Vagina (tissue), 2 donors: ENCODE results near the gene COL23A1. TPM values are rescaled to one million over a fixed set of nuclear protein-coding genes. Genes with fewer than 3 reads are reported as not detected.
"Not testable (repeated sequence)": the region's sequence is repeated elsewhere in the genome, so short reads cannot be mapped to it uniquely, and the experiment has no call there.

Source experiments
- DNase-seq, 2 donors: peaks; one replicate each; pipeline ENCODE4 v3.0.0-alpha.2; 2017; ENCODE audit errors: extremely low spot score in 2 of 2
- H3K27ac ChIP-seq: fragments of 200-600 bp; sonication (generic); one replicate; pipeline ENCODE4 v1.5.1; 2019
- H3K27me3 ChIP-seq: fragments of 200-600 bp; sonication (generic); one replicate; pipeline ENCODE4 v1.5.1; 2019
- H3K36me3 ChIP-seq, 2 donors: fragments of 200-600 bp; sonication (generic); one replicate each; pipeline ENCODE4 v1.5.1; 2017 to 2019
- H3K4me1 ChIP-seq: fragments of 200-600 bp; sonication (generic); one replicate; pipeline ENCODE4 v1.5.1; 2019
- H3K4me3 ChIP-seq, 2 donors: fragments of 200-600 bp; sonication (generic); 1 replicate in 1 of 2; 2 replicates in 1 of 2; pipeline ENCODE4 v1.5.1; 2016 to 2019
- H3K9me3 ChIP-seq: fragments of 200-600 bp; sonication (generic); one replicate; pipeline ENCODE4 v1.5.1; 2019
- POLR2A ChIP-seq, 2 donors: fragments of 450-650 bp; IDR thresholded peaks; one replicate each; pipeline ENCODE4 v1.6.1; 2017; ENCODE audit warnings: antibody characterized with exemption in 2 of 2, mild to moderate bottlenecking in 2 of 2, moderate library complexity in 2 of 2
- POLR2AphosphoS5 ChIP-seq, 2 donors: sonication (generic); formaldehyde crosslinking; IDR thresholded peaks; one replicate each; pipeline ENCODE4 v1.9.0; 2017; ENCODE audit warnings: antibody characterized with exemption in 2 of 2, mild to moderate bottlenecking in 2 of 2, low read depth in 1 of 2; ENCODE audit not compliant: insufficient read depth in 1 of 2
- intact Hi-C: fragments of 100-400 bp; cut with DNase I; formaldehyde crosslinking; loops from one replicate; pipeline ENCODE4 v1.15.1; 2023
- total RNA-seq: library from RNA; depleted of rRNA; stranded (reverse); fragments of >200 nt; gene quantifications from one replicate; pipeline ENCODE4 v1.2.3, GENCODE V29; 2016
- TF ChIP-seq, protein P1 (sequence below), 3 experiments: fragments of 450-650 bp in 2 of 3; fragments of 200-600 bp in 1 of 3; sonication (generic) in 1 of 3; IDR thresholded peaks; one replicate each; pipeline ENCODE4 v1.5.1; 2017 to 2019; ENCODE audit warnings: antibody characterized with exemption in 3 of 3, mild to moderate bottlenecking in 2 of 3, moderate library complexity in 2 of 3

COL23A1 gene
- total RNA-seq, 1 donor from 2014 or later: 3.7 TPM

DNA sequence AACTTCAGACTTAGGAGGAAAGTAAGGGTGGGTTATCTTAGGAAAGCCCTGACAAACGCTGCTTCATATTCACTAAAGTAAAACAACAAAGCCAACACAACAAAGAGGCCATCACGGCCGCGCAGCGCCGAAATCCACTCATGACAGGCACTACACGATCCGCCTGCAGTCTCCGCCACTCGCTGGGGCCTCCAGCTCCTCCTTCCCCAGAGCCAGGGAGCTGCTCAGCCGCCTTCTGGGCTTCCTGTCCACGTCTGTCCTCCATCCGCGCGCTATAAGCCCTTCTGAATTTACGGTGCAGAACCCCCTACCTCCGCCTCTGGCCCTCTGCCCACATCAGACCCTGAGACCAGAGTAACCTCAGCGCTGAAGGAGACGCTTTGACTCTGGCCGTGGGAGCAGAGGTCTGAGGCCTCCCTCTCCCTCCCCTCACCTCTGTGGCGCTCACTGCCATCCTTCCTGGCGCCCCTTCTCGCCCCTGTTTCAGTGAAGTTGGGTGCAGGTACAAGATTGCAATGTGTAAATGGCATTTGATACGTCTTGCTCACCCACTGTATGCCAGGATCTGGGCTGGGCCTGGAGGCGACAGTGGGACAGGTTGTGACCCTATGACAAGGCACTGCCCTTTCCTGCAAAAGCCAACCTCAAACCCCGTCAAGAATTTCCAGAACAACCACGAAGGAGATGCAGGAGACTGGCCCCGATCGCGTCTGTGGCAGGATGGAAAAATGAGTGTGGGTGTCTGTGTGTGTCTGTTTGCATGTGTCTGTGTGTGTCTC, 282.7 kb downstream of the COL23A1 start:
- peaks cover 37% of the 10 kb centered on the region for H3K4me1 ChIP-seq
- intact Hi-C loops: no loop called here
- no peak overlapping the region for H3K27ac ChIP-seq
- H3K4me3 ChIP-seq: no peak overlapping the region
- H3K36me3 ChIP-seq: no peaks in the 10 kb centered on the region
- no peaks in the 10 kb centered on the region for H3K9me3 ChIP-seq
- no peak for DNase-seq
- no peaks in the 10 kb centered on the region for H3K27me3 ChIP-seq
- TF ChIP-seq, protein P1, sequence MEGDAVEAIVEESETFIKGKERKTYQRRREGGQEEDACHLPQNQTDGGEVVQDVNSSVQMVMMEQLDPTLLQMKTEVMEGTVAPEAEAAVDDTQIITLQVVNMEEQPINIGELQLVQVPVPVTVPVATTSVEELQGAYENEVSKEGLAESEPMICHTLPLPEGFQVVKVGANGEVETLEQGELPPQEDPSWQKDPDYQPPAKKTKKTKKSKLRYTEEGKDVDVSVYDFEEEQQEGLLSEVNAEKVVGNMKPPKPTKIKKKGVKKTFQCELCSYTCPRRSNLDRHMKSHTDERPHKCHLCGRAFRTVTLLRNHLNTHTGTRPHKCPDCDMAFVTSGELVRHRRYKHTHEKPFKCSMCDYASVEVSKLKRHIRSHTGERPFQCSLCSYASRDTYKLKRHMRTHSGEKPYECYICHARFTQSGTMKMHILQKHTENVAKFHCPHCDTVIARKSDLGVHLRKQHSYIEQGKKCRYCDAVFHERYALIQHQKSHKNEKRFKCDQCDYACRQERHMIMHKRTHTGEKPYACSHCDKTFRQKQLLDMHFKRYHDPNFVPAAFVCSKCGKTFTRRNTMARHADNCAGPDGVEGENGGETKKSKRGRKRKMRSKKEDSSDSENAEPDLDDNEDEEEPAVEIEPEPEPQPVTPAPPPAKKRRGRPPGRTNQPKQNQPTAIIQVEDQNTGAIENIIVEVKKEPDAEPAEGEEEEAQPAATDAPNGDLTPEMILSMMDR (IDR thresholded peaks at IDR 0.05): no peak
- TF ChIP-seq POLR2AphosphoS5 (IDR thresholded peaks at IDR 0.05; ENCODE audit: insufficient read depth in 1 of 2, low read depth in 1 of 2) (no peak), POLR2A (IDR thresholded peaks at IDR 0.05) (no peak)

DNA sequence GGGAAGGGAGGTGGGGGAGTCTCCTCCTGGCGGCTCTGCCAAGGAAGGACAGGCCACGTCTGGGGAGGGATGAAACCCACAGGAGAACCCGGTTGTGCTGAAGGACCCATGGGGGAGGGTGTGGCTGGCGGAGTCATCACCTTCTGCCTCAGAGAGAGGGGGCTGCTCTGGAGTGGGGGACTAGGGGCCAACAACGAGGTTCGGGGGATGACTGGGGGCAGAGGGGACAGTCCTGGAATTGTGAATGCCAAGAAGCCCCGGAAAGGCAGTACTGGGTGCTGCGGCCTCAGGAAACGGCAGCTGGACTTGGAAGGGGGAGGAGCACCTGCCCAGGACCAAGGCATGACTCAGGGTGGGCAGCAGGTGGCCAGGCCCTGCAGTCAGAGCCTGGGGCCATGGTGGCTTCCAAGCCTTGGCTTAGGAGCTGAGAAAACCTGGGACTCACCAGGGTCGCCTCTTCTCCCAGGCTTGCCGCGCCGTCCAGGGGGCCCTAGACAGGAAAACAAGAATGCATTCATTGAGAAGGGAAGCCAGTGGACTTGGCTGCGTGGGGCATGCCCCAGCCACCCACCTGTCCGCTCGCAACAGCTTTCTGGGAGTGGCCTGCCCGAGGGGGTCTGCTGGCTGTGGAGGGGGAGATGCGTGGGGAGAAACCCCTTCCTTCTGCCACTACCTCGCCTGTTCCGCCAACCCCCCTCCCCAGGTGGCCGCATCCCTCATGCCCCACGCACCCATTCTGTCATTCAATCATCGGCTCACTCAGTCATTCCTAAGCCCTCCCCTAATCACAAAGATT, 283.6 kb downstream of the COL23A1 start:
- Histone ChIP-seq H3K36me3 (no peaks in the 10 kb centered on the region), H3K27ac (no peak overlapping the region), H3K27me3 (no peaks in the 10 kb centered on the region), H3K9me3 (no peaks in the 10 kb centered on the region), H3K4me1 (peaks cover 31% of the 10 kb centered on the region), H3K4me3 (no peak overlapping the region)
- TF ChIP-seq POLR2AphosphoS5 (IDR thresholded peaks at IDR 0.05; ENCODE audit: insufficient read depth in 1 of 2, low read depth in 1 of 2) (no peak), POLR2A (IDR thresholded peaks at IDR 0.05) (no peak)
- TF ChIP-seq, protein P1 (IDR thresholded peaks at IDR 0.05): no peak
- intact Hi-C loops: no loop called here
- DNase-seq: no peak

DNA sequence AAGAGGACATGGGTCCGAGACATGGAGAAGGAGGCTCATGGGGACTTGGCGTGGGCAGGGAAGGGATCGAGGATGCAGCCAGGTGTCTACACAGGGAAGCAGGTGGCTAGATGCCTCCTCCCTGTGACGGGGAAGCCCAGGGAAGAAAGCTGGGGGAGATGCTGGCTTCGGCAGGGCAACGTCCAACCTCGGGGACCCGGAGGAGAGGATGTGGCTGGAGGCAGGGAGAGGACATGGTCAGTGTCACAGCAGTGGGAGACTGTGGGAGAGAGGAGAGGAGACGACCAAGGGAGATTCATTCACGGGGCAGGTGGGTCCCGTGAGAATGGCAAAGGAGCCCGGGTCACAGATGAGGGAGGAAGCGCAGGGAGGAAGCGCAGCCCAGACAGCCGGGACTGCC, 284.4 kb downstream of the COL23A1 start:
- Histone ChIP-seq H3K36me3 (no peaks in the 10 kb centered on the region), H3K27ac (no peak overlapping the region), H3K4me3 (no peak overlapping the region), H3K4me1 (peaks cover 31% of the 10 kb centered on the region), H3K27me3 (no peaks in the 10 kb centered on the region), H3K9me3 (no peaks in the 10 kb centered on the region)
- TF ChIP-seq, protein P1 (IDR thresholded peaks at IDR 0.05): no peak
- no peak for DNase-seq
- intact Hi-C loops: no loop called here

DNA sequence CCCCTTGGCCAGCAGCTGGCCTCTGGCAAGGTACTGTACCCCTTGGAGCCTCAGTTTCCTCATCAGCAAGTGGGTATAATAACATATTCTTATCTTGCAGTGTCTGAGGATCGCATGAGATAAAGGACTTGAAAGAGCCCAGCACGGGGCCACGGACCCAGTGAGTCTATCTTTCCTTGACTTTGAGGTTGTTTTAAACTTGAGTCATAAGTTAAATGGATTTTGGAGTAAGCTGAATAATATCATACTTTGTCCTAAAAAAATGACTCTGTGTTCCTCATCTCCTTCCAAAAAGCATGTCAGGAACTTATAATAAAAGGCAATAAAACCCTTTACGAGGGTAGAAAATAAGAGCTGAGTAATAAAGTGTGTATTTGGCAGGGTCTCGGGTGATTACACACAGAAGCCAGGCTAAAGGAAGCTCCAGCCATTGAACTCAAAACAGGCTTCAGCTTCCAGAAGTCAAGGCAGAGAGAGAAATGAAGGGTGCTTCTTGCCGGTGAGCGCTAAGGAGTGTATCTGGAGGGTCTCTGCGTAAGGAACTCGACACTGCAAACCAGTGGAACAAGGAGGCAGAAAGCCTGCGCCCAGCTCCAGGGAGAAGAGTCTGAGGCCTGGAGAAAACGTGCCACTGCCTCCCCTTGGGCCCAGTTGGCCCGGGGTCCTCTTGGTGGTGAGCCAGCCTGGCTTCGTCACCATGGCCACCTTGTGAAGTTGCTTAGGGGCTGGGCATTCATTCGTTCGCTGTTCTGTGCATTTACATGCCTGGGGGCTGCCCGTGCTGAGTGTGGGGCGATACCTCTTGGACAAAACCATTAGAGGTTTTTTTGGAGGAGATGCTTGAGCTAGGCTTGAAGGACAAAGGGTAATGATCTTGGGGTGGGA, 285.2 kb downstream of the COL23A1 start:
- no peak for DNase-seq
- H3K27me3 ChIP-seq: no peaks in the 10 kb centered on the region
- H3K27ac ChIP-seq: peak overlapping the region; percentile 64

DNA sequence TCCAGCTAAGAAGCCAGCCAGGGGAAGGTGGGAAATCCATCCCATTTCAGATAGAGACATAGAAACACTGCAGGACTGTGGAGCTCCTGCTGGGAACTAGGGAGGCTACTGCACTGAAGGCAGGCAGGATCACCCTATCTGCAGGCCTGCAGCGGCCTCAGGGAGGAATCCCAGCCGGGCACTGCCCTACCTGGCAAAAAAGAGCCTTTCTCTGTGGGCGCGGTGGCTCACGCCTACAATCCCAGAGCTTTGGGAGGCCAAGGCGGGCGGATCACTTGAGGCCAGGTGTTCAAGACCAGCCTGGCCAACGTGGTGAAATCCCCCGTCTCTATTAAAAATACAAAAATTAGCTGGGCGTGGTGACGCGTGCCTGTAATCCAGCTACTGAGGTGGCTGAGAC, 286.2 kb downstream of the COL23A1 start:
- intact Hi-C loops: no loop called here
- Histone ChIP-seq H3K4me1 (peaks cover 31% of the 10 kb centered on the region), H3K4me3 (no peak overlapping the region), H3K36me3 (no peaks in the 10 kb centered on the region), H3K9me3 (no peaks in the 10 kb centered on the region), H3K27ac (peak overlapping the region; percentile 64), H3K27me3 (no peaks in the 10 kb centered on the region)
- DNase-seq: no peak
- TF ChIP-seq POLR2AphosphoS5 (IDR thresholded peaks at IDR 0.05; ENCODE audit: insufficient read depth in 1 of 2, low read depth in 1 of 2) (no peak), POLR2A (IDR thresholded peaks at IDR 0.05) (no peak)
- TF ChIP-seq, protein P1 (IDR thresholded peaks at IDR 0.05): no peak

More for the DNA sequence above, 285.2 kb downstream of the COL23A1 start:
- Histone ChIP-seq H3K36me3 (no peaks in the 10 kb centered on the region), H3K9me3 (no peaks in the 10 kb centered on the region), H3K4me3 (no peak overlapping the region), H3K4me1 (peaks cover 31% of the 10 kb centered on the region)
- intact Hi-C loops: no loop called here
- TF ChIP-seq POLR2A (IDR thresholded peaks at IDR 0.05) (no peak), POLR2AphosphoS5 (IDR thresholded peaks at IDR 0.05; ENCODE audit: insufficient read depth in 1 of 2, low read depth in 1 of 2) (peak; percentile 22 to 88)

DNA sequence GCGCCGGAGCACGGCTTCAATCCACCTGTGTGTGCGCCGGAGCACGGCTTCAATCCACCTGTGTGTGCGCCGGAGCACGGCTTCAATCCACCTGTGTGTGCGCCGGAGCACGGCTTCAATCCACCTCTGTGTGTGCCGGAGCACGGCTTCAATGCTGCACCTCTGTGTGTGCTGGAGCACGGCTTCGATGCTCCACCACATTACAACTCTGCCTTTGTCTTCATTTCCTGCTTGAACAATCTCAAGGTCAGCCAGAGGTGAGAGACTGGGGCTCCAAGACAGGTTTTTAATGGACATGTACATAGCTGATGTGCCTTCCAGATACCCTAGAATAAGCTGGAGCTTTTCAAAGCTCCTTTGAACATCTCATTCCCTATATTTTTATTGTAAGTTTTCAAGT, 287.9 kb downstream of the COL23A1 start:
- peaks cover 31% of the 10 kb centered on the region for H3K4me1 ChIP-seq
- H3K4me3 ChIP-seq, intact Hi-C loops, H3K36me3 ChIP-seq, H3K27me3 ChIP-seq, H3K27ac ChIP-seq, H3K9me3 ChIP-seq, DNase-seq: not testable (repeated sequence)
